Upper lobe of left lung (tissue), 4 donors: ENCODE results near the gene GIPC1.

Experiments
- EP300 ChIP-seq, 4 donors: sonication (generic); formaldehyde crosslinking; IDR thresholded peaks; one replicate each; pipeline ENCODE4 v1.5.1; 2017; ENCODE audit warnings: antibody characterized with exemption in 4 of 4, control low read depth in 2 of 4
- POLR2A ChIP-seq, 4 donors: fragments of 450-650 bp; IDR thresholded peaks; one replicate each; pipeline ENCODE4 v1.5.1; 2016 to 2017; ENCODE audit warnings: antibody characterized with exemption in 4 of 4, mild to moderate bottlenecking in 2 of 4
- POLR2AphosphoS5 ChIP-seq, 2 donors: sonication (generic); formaldehyde crosslinking; IDR thresholded peaks; one replicate each; pipeline ENCODE4 v1.5.1; 2017; ENCODE audit warnings: antibody characterized with exemption in 2 of 2
- TF ChIP-seq, protein P1 (sequence below), 6 experiments: fragments of 450-650 bp in 4 of 6; fragments of 200-600 bp in 2 of 6; sonication (generic) in 2 of 6; IDR thresholded peaks; one replicate each; pipeline ENCODE4 v1.5.1; 2016 to 2019; ENCODE audit warnings: antibody characterized with exemption in 6 of 6

- TF ChIP-seq, protein P1, sequence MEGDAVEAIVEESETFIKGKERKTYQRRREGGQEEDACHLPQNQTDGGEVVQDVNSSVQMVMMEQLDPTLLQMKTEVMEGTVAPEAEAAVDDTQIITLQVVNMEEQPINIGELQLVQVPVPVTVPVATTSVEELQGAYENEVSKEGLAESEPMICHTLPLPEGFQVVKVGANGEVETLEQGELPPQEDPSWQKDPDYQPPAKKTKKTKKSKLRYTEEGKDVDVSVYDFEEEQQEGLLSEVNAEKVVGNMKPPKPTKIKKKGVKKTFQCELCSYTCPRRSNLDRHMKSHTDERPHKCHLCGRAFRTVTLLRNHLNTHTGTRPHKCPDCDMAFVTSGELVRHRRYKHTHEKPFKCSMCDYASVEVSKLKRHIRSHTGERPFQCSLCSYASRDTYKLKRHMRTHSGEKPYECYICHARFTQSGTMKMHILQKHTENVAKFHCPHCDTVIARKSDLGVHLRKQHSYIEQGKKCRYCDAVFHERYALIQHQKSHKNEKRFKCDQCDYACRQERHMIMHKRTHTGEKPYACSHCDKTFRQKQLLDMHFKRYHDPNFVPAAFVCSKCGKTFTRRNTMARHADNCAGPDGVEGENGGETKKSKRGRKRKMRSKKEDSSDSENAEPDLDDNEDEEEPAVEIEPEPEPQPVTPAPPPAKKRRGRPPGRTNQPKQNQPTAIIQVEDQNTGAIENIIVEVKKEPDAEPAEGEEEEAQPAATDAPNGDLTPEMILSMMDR (IDR thresholded peaks at IDR 0.05), result no peak
- TF ChIP-seq POLR2A (IDR thresholded peaks at IDR 0.05), result no peak
- peak; percentile 32 to 41 for TF ChIP-seq POLR2AphosphoS5 (IDR thresholded peaks at IDR 0.05)
- TF ChIP-seq EP300 (IDR thresholded peaks at IDR 0.05), result peak in 1 of 4 donors; percentile 4
Observed at GRCh38 chr19:14510311-14511228, 14.6 kb upstream of the GIPC1 start.
